ENCODE data around the gene TBC1D2. TPM values are rescaled to one million over a fixed set of nuclear protein-coding genes. Genes with fewer than 3 reads are reported as not detected.

TBC1D2 gene
- total RNA-seq, 2 experiments from 2014 or later, result 1.5 TPM

GRCh38 chr9:98254228-98255060 lies 1.0 kb downstream of the TBC1D2 start:
- CTCF ChIA-PET, result interaction anchor here (0.6 to 2.7 kb wide), 9 partner anchors 12 to 180 kb away, joined by 3 to 17 read pairs (median 5); partner anchors contain the start of gene TRIM14
- H3K9me3 Mint-ChIP-seq, result no peaks in the 10 kb centered on the region

GRCh38 chr9:98253565-98253964 lies 1.9 kb downstream of the TBC1D2 start:
- H3K4me1 Mint-ChIP-seq (ENCODE audit: low read depth), result peaks cover 18% of the 10 kb centered on the region
- no peaks in the 10 kb centered on the region for H3K27me3 Mint-ChIP-seq
- H3K27ac Mint-ChIP-seq, result no peak overlapping the region
- ATAC-seq (no peak), DNase-seq (no peak)
- H3K9me3 Mint-ChIP-seq, result no peaks in the 10 kb centered on the region
- ChIA-PET POLR2A (interaction anchor here (0.8 kb wide), 1 partner anchor 132 kb away, joined by 3 read pairs; no protein-coding TSS in a partner anchor), CTCF (no interaction called here)
- TF ChIP-seq, protein P1, sequence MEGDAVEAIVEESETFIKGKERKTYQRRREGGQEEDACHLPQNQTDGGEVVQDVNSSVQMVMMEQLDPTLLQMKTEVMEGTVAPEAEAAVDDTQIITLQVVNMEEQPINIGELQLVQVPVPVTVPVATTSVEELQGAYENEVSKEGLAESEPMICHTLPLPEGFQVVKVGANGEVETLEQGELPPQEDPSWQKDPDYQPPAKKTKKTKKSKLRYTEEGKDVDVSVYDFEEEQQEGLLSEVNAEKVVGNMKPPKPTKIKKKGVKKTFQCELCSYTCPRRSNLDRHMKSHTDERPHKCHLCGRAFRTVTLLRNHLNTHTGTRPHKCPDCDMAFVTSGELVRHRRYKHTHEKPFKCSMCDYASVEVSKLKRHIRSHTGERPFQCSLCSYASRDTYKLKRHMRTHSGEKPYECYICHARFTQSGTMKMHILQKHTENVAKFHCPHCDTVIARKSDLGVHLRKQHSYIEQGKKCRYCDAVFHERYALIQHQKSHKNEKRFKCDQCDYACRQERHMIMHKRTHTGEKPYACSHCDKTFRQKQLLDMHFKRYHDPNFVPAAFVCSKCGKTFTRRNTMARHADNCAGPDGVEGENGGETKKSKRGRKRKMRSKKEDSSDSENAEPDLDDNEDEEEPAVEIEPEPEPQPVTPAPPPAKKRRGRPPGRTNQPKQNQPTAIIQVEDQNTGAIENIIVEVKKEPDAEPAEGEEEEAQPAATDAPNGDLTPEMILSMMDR (IDR thresholded peaks at IDR 0.05), result no peak
- intact Hi-C loops (cut with micrococcal nuclease), result no loop called here
- no peak overlapping the region for H3K4me3 Mint-ChIP-seq
- H3K36me3 Mint-ChIP-seq (ENCODE audit: low read depth), result peaks cover 1% of the 10 kb centered on the region

More at GRCh38 chr9:98254228-98255060, 1.0 kb downstream of the TBC1D2 start:
- DNase-seq (no peak), ATAC-seq (no peak)
- TF ChIP-seq, protein P1 (IDR thresholded peaks at IDR 0.05), result no peak
- Mint-ChIP-seq H3K27ac (no peak overlapping the region), H3K27me3 (no peaks in the 10 kb centered on the region), H3K36me3 (ENCODE audit: low read depth) (no peaks in the 10 kb centered on the region), H3K4me3 (peak overlapping the region; percentile 85), H3K4me1 (ENCODE audit: low read depth) (peaks cover 16% of the 10 kb centered on the region)
- POLR2A ChIA-PET, result interaction anchor here (0.9 to 2.8 kb wide), 6 partner anchors 46 to 271 kb away, joined by 3 to 14 read pairs (median 4); partner anchors contain the start of genes ANP32B and NANS
- intact Hi-C loops (cut with micrococcal nuclease), result loop anchor here (5.0 kb wide), 1 partner anchor 332 kb away; the partner anchor contains the start of gene TRMO

DNA sequence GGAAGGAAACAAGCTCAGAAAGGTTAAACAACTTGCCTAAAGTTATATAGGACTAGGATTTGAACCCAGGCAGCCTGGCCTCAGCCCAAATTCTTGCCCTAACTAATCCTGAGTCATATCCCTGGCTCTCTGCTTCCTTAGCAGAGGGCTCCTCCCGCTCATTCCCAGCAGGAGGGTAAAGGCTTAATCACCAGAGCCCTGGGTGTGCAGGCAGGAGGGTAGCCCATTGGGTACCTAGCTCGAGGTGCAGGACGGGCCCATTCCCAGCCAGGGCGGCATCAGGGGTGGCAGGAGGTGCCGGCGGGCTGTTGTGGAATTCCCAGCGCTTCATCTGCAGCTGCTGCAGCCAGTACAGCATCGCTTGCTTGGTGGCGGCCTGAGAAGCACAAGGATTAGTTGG lies 3.9 kb downstream of the TBC1D2 start:
- no peak for ATAC-seq
- intact Hi-C loops (cut with micrococcal nuclease), result no loop called here
- H3K4me3 Mint-ChIP-seq, result no peak overlapping the region
- DNase-seq, result no peak
- H3K4me1 Mint-ChIP-seq (ENCODE audit: low read depth), result peaks cover 20% of the 10 kb centered on the region
- CTCF ChIA-PET, result no interaction called here
- POLR2A ChIA-PET, result interaction anchor here (0.5 kb wide), 1 partner anchor 31 kb away, joined by 3 read pairs; no protein-coding TSS in a partner anchor
- TF ChIP-seq, protein P1 (IDR thresholded peaks at IDR 0.05), result no peak
- H3K27ac Mint-ChIP-seq, result no peak overlapping the region
- H3K9me3 Mint-ChIP-seq, result no peaks in the 10 kb centered on the region
- H3K27me3 Mint-ChIP-seq, result no peaks in the 10 kb centered on the region
- H3K36me3 Mint-ChIP-seq (ENCODE audit: low read depth), result peaks cover 1% of the 10 kb centered on the region

DNA sequence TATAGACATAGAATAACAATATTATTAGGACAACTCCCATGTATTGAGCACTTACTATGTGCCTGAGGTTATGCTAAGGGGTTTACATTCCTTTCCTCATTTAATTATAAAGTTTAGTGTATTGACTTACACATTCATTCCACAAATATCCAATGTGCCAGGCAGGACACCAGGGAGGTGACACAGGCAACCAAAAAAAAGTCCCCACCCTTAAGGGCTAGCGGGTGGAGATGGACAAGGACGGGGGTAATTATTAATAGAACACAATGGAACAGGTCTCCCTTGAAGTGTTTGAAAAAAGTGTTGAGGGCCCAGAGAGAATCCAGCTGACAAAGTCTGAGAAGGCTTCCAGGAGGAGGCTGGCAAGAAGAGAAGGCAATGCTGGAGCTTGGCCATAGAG lies 5.7 kb downstream of the TBC1D2 start:
- H3K36me3 Mint-ChIP-seq (ENCODE audit: low read depth), result peaks cover 1% of the 10 kb centered on the region
- ChIA-PET CTCF (no interaction called here), POLR2A (no interaction called here)
- no peak for ATAC-seq
- TF ChIP-seq, protein P1 (IDR thresholded peaks at IDR 0.05), result no peak
- DNase-seq, result no peak
- no peaks in the 10 kb centered on the region for H3K27me3 Mint-ChIP-seq
- intact Hi-C loops (cut with micrococcal nuclease), result no loop called here
- no peaks in the 10 kb centered on the region for H3K9me3 Mint-ChIP-seq
- H3K4me1 Mint-ChIP-seq (ENCODE audit: low read depth), result peaks cover 16% of the 10 kb centered on the region
- no peak overlapping the region for H3K4me3 Mint-ChIP-seq
- no peak overlapping the region for H3K27ac Mint-ChIP-seq

Data from activated CD8-positive, alpha-beta T cell treated with anti-CD3 and anti-CD28 coated beads for 36 hours (primary cell).